Measurements from ENCODE around the gene RITA1. TPM values are rescaled to one million over a fixed set of nuclear protein-coding genes. Genes with fewer than 3 reads are reported as not detected.
"Not testable (repeated sequence)": the region's sequence is repeated elsewhere in the genome, so short reads cannot be mapped to it uniquely, and the experiment has no call there.

Gene RITA1
- polyA plus RNA-seq, 1 donor, result 13.8 TPM

DNA sequence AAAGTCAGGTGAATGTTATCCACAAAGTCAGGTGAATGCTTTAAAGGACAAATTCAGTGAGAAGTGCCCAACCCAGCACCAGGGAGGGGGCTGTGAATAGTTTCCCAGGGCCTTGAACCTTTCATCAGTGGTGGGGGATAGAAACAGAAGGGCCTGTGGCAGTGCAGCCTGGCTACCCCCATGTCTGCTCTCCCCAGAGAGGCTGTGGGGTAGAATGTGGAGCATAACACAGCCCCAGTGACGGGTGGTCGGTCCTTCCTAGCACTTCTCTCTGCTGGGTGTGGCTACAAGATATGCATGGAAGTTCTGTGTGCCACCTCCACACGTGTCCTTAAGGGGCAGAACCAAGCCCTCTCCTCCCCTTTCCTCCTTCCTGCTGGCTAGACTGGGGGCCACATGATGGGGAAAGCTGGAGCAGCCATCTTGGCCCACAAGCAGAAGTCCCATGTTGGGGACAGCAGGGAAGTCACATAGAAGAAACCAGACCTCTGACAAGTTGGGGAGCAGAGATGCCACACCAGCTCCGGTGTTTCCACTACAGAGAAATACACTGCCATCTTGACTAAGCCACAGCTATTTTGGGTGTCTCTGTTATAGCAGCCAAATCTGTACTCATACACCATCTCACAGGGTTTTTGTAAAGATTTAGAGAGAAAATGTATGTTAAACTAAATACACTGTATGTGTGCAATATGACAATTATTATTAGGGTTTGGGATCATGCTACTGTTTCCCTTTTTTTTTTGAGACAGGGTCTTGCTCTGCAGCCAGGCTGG is 17.0 kb downstream of the RITA1 start:
- H3K4me1 ChIP-seq (ENCODE audit: control insufficient read depth, insufficient read depth, low read length), result no peaks in the 10 kb centered on the region
- no CpG with 5 or more reads among the region's 4 CpGs for WGBS (ENCODE audit: insufficient coverage, low lambda C conversion rate)
- H3K27me3 ChIP-seq (ENCODE audit: control insufficient read depth, insufficient read depth, low read length), result no peaks in the 10 kb centered on the region
- H3K27ac ChIP-seq (ENCODE audit: low read length), result no peak overlapping the region
- H3K36me3 ChIP-seq (ENCODE audit: control insufficient read depth, insufficient read depth, low read length), result no peaks in the 10 kb centered on the region
- DNase-seq, result no peak
- no peak overlapping the region for H3K4me3 ChIP-seq (ENCODE audit: low read length)
- no peaks in the 10 kb centered on the region for H3K9me3 ChIP-seq (ENCODE audit: control insufficient read depth, low read depth, low read length)

- no peaks in the 10 kb centered on the region for H3K4me1 ChIP-seq (ENCODE audit: control insufficient read depth, insufficient read depth, low read length)
- no peak for DNase-seq
- H3K9me3 ChIP-seq (ENCODE audit: control insufficient read depth, low read depth, low read length), result no peaks in the 10 kb centered on the region
- no CpG with 5 or more reads among the region's 8 CpGs for WGBS (ENCODE audit: insufficient coverage, low lambda C conversion rate)
- no peaks in the 10 kb centered on the region for H3K27me3 ChIP-seq (ENCODE audit: control insufficient read depth, insufficient read depth, low read length)
- no peak overlapping the region for H3K27ac ChIP-seq (ENCODE audit: low read length)
- H3K36me3 ChIP-seq (ENCODE audit: control insufficient read depth, insufficient read depth, low read length), result no peaks in the 10 kb centered on the region
- no peak overlapping the region for H3K4me3 ChIP-seq (ENCODE audit: low read length)
Measured at GRCh38 chr12:113203852-113204760, 18.6 kb downstream of the RITA1 start.

DNA sequence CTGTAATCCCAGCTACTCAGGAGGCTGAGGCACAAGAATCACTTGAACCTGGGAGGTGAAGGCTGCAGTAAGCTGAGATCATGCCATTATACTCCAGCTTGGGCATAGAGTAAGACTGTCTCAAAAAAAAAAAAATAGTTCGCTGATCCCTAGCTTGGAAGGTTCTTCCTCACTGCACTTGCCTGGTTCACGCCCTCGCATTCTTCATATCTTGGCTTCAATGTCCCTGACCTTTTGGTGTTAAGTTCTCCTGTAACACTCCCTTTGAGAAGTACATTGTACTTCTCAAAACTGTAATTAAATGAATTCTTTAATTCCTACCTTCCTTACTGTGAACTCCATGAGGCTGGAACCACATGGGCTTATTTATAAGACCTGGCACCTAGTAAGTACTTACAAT is 19.3 kb downstream of the RITA1 start:
- no peaks in the 10 kb centered on the region for H3K27me3 ChIP-seq (ENCODE audit: control insufficient read depth, insufficient read depth, low read length)
- no peaks in the 10 kb centered on the region for H3K36me3 ChIP-seq (ENCODE audit: control insufficient read depth, insufficient read depth, low read length)
- no peak for DNase-seq
- no peaks in the 10 kb centered on the region for H3K9me3 ChIP-seq (ENCODE audit: control insufficient read depth, low read depth, low read length)
- no peaks in the 10 kb centered on the region for H3K4me1 ChIP-seq (ENCODE audit: control insufficient read depth, insufficient read depth, low read length)
- 80% methylated on average over 2 of the region's 3 CpGs for WGBS (ENCODE audit: insufficient coverage, low lambda C conversion rate)
- H3K27ac ChIP-seq (ENCODE audit: low read length), result no peak overlapping the region
- H3K4me3 ChIP-seq (ENCODE audit: low read length), result no peak overlapping the region

GRCh38 chr12:113206802-113207201 is 21.3 kb downstream of the RITA1 start:
- H3K4me1 ChIP-seq (ENCODE audit: control insufficient read depth, insufficient read depth, low read length); H3K27me3 ChIP-seq (ENCODE audit: control insufficient read depth, insufficient read depth, low read length); H3K4me3 ChIP-seq (ENCODE audit: low read length); DNase-seq; H3K27ac ChIP-seq (ENCODE audit: low read length); H3K9me3 ChIP-seq (ENCODE audit: control insufficient read depth, low read depth, low read length); H3K36me3 ChIP-seq (ENCODE audit: control insufficient read depth, insufficient read depth, low read length): not testable (repeated sequence)
- no CpG with 5 or more reads among the region's 5 CpGs for WGBS (ENCODE audit: insufficient coverage, low lambda C conversion rate)

DNA sequence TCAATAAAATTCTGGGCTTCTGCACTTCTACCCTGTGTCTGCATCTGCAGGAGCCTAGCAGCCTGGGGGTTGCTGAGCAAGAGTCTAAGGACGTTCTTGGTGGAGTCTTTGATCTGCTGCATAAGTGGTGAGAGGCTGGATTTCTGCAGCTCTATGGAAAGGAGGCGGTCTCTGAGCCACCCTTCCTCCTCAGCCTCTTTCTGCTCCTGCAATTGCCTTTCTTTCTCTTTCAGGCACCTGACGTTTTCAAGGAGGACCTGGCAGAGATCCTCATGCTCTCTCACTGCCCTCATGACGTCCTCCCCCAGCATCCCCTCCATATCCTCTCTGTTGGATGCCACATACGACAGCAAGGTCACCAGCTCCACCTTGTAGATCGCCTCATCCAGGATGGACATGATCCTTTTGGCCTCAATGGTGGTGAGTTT is 22.1 kb downstream of the RITA1 start:
- no peaks in the 10 kb centered on the region for H3K9me3 ChIP-seq (ENCODE audit: control insufficient read depth, low read depth, low read length)
- no peaks in the 10 kb centered on the region for H3K4me1 ChIP-seq (ENCODE audit: control insufficient read depth, insufficient read depth, low read length)
- no peak overlapping the region for H3K4me3 ChIP-seq (ENCODE audit: low read length)
- no CpG with 5 or more reads among the region's 6 CpGs for WGBS (ENCODE audit: insufficient coverage, low lambda C conversion rate)
- H3K36me3 ChIP-seq (ENCODE audit: control insufficient read depth, insufficient read depth, low read length), result no peaks in the 10 kb centered on the region
- no peak overlapping the region for H3K27ac ChIP-seq (ENCODE audit: low read length)
- no peaks in the 10 kb centered on the region for H3K27me3 ChIP-seq (ENCODE audit: control insufficient read depth, insufficient read depth, low read length)
- DNase-seq, result no peak

- Histone ChIP-seq H3K27me3 (ENCODE audit: control insufficient read depth, insufficient read depth, low read length) (no peaks in the 10 kb centered on the region), H3K4me1 (ENCODE audit: control insufficient read depth, insufficient read depth, low read length) (no peaks in the 10 kb centered on the region), H3K27ac (ENCODE audit: low read length) (no peak overlapping the region), H3K36me3 (ENCODE audit: control insufficient read depth, insufficient read depth, low read length) (no peaks in the 10 kb centered on the region), H3K9me3 (ENCODE audit: control insufficient read depth, low read depth, low read length) (no peaks in the 10 kb centered on the region), H3K4me3 (ENCODE audit: low read length) (no peak overlapping the region)
- peak in 1 of 2 donors; percentile 38 for DNase-seq
- WGBS (ENCODE audit: insufficient coverage, low lambda C conversion rate), result no CpG with 5 or more reads among the region's 10 CpGs
Measured at GRCh38 chr12:113208041-113208934, 22.8 kb downstream of the RITA1 start.

DNA sequence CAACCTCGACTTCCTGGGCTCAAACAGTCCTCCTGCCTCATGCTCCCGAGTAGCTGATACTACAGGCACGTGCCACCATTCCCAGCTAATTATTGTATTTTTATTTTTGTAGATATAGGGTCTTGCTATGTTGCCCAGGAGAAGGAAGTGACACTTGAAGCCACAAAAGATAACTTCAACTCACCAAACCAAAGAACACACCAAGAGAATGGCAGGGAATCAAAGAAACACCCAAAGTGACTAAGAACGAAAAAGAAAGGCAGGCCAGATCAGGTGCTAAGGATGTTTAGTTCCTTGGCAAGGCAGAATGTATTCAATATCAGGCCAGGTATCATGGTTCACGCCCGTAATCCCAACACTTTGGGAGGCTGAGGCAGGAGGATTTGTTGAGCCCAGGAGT is 25.6 kb downstream of the RITA1 start:
- Histone ChIP-seq H3K27me3 (ENCODE audit: control insufficient read depth, insufficient read depth, low read length) (no peaks in the 10 kb centered on the region), H3K9me3 (ENCODE audit: control insufficient read depth, low read depth, low read length) (no peaks in the 10 kb centered on the region), H3K36me3 (ENCODE audit: control insufficient read depth, insufficient read depth, low read length) (no peaks in the 10 kb centered on the region), H3K4me1 (ENCODE audit: control insufficient read depth, insufficient read depth, low read length) (no peaks in the 10 kb centered on the region), H3K27ac (ENCODE audit: low read length) (no peak overlapping the region), H3K4me3 (ENCODE audit: low read length) (no peak overlapping the region)
- no CpG with 5 or more reads among the region's 6 CpGs for WGBS (ENCODE audit: insufficient coverage, low lambda C conversion rate)
- no peak for DNase-seq

DNA sequence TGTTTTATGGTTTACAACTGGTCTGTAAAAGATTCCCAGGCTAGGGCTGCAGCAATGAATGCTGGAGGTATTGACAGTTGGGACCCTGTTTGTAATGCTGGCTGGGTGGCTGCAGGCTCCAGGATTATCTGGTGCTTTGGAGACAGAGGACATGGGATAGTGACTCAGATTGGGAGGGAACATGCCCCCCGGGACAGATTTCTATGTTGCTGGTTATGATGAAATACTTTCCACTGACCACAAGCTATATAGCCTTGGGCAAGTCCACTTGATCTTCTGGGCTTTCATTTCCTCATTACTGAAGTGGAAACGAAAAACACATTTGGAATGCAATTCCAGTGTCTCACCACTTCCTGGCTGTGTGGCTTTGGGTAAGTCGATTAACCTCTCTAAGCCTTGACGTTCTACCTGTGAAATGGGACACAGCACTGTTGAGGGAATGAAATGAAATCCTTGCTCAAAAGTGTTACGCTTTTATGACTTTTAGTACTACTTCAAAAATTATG is 29.4 kb downstream of the RITA1 start:
- WGBS (ENCODE audit: insufficient coverage, low lambda C conversion rate), result 100% methylated on average over 3 of the region's 5 CpGs
- DNase-seq, result peak in 1 of 2 donors; percentile 25
- H3K4me1 ChIP-seq (ENCODE audit: control insufficient read depth, insufficient read depth, low read length), result no peaks in the 10 kb centered on the region

GRCh38 chr12:113216027-113216426 is 30.5 kb downstream of the RITA1 start:
- Histone ChIP-seq H3K27me3 (ENCODE audit: control insufficient read depth, insufficient read depth, low read length) (no peaks in the 10 kb centered on the region), H3K36me3 (ENCODE audit: control insufficient read depth, insufficient read depth, low read length) (no peaks in the 10 kb centered on the region), H3K27ac (ENCODE audit: low read length) (no peak overlapping the region), H3K4me3 (ENCODE audit: low read length) (no peak overlapping the region), H3K9me3 (ENCODE audit: control insufficient read depth, low read depth, low read length) (no peaks in the 10 kb centered on the region), H3K4me1 (ENCODE audit: control insufficient read depth, insufficient read depth, low read length) (no peaks in the 10 kb centered on the region)
- no peak for DNase-seq
- 82% methylated on average over 2 of the region's 2 CpGs for WGBS (ENCODE audit: insufficient coverage, low lambda C conversion rate)

More for the DNA sequence above, 29.4 kb downstream of the RITA1 start:
- H3K4me3 ChIP-seq (ENCODE audit: low read length), result no peak overlapping the region
- H3K27me3 ChIP-seq (ENCODE audit: control insufficient read depth, insufficient read depth, low read length), result no peaks in the 10 kb centered on the region
- no peak overlapping the region for H3K27ac ChIP-seq (ENCODE audit: low read length)
- no peaks in the 10 kb centered on the region for H3K9me3 ChIP-seq (ENCODE audit: control insufficient read depth, low read depth, low read length)
- H3K36me3 ChIP-seq (ENCODE audit: control insufficient read depth, insufficient read depth, low read length), result no peaks in the 10 kb centered on the region
